SK-N-SH (cell line): ENCODE results near the gene ROR2. TPM values are rescaled to one million over a fixed set of nuclear protein-coding genes. Genes with fewer than 3 reads are reported as not detected.

Experiments
- CTCF ChIA-PET: fragments of 300-600, 350-600 bp; formaldehyde crosslinking; extraction: SDS; loops from one replicate; lab custom pipeline; 2021; lab: Yijun Ruan, JAX
- POLR2A ChIA-PET: fragments of 350-600 bp; sonication (Branson Sonifier 250); formaldehyde crosslinking; extraction: SDS; loops from one replicate; lab custom pipeline; 2020; ENCODE audit warnings: antibody characterized with exemption, inconsistent platforms; lab: Yijun Ruan, JAX
- DNase-seq: peaks from one replicate; pipeline ENCODE4 v3.0.0; 2012
- H2AFZ ChIP-seq: fragments of 200-600 bp; sonication (generic); 2 replicates; pipeline ENCODE4 v1.8.1; 2016; ENCODE audit warnings: antibody characterized with exemption, mild to moderate bottlenecking, low read depth
- H3F3A ChIP-seq: fragments of 200-600 bp; sonication (generic); replicated peaks from 2 replicates; pipeline ENCODE3; 2016; ENCODE audit warnings: antibody characterized with exemption, mild to moderate bottlenecking; ENCODE audit not compliant: insufficient read depth
- H3K27ac ChIP-seq, 2 experiments: fragments of 200-500 bp in 1 of 2; fragments of 200-600 bp in 1 of 2; sonication (Bioruptor generic) in 1 of 2; sonication (generic), shearing (Covaris generic) in 1 of 2; 2 replicates each; pipeline versions ENCODE4 v1.5.1 to v1.6.1; 2014 to 2016; ENCODE audit warnings: low read depth in 2 of 2, inconsistent platforms in 1 of 2, low read length in 1 of 2, mild to moderate bottlenecking in 1 of 2, mixed read lengths in 1 of 2
- H3K27me3 ChIP-seq: fragments of 200-600 bp; sonication (generic), shearing (Covaris generic); 2 replicates; pipeline ENCODE4 v1.6.1; 2016; ENCODE audit warnings: mixed run types; ENCODE audit not compliant: insufficient read depth
- H3K36me3 ChIP-seq, 2 experiments: fragments of 200-500 bp in 1 of 2; fragments of 200-600 bp in 1 of 2; sonication (Bioruptor generic) in 1 of 2; sonication (generic) in 1 of 2; replicated peaks in 1 of 2; 2 replicates each; pipeline versions ENCODE3 to v1.5.1; 2014 to 2016; ENCODE audit warnings: low read length in 1 of 2, mild to moderate bottlenecking in 1 of 2; ENCODE audit not compliant: insufficient read depth in 2 of 2, control insufficient read depth in 1 of 2
- H3K4me1 ChIP-seq, 2 experiments: fragments of 200-500 bp in 1 of 2; fragments of 200-600 bp in 1 of 2; sonication (Bioruptor generic) in 1 of 2; sonication (generic), shearing (Covaris generic) in 1 of 2; 2 replicates each; pipeline versions ENCODE4 v1.5.1 to v1.6.1; 2014 to 2016; ENCODE audit warnings: low read depth in 1 of 2, low read length in 1 of 2, mixed run types in 1 of 2; ENCODE audit not compliant: insufficient read depth in 2 of 2, control insufficient read depth in 1 of 2
- H3K4me2 ChIP-seq: fragments of 200-600 bp; sonication (generic), shearing (Covaris generic); 2 replicates; pipeline ENCODE4 v1.6.1; 2017; ENCODE audit warnings: mixed run types
- H3K4me3 ChIP-seq, 2 experiments: fragments of 200-500 bp in 1 of 2; fragments of 200-600 bp in 1 of 2; sonication (Bioruptor generic) in 1 of 2; sonication (generic), shearing (Covaris generic) in 1 of 2; 2 replicates each; pipeline versions ENCODE4 v1.5.1 to v1.8.1; 2014 to 2016; ENCODE audit warnings: low read depth in 2 of 2, inconsistent platforms in 1 of 2, low read length in 1 of 2, mild to moderate bottlenecking in 1 of 2, mixed read lengths in 1 of 2, moderate library complexity in 1 of 2
- H3K79me2 ChIP-seq: fragments of 200-600 bp; sonication (generic); 2 replicates; pipeline ENCODE4 v1.8.1; 2017; ENCODE audit warnings: mild to moderate bottlenecking; ENCODE audit not compliant: insufficient read depth
- H3K9ac ChIP-seq: fragments of 200-600 bp; sonication (generic); 2 replicates; pipeline ENCODE4 v1.6.1; 2017; ENCODE audit warnings: mixed run types
- H3K9me2 ChIP-seq: fragments of 200-600 bp; sonication (generic); 2 replicates; pipeline ENCODE4 v1.6.1; 2017; ENCODE audit warnings: mixed run types
- H3K9me3 ChIP-seq: fragments of 200-600 bp; sonication (generic); 2 replicates; pipeline ENCODE4 v1.6.1; 2017; ENCODE audit warnings: mixed run types, mild to moderate bottlenecking, moderate library complexity
- H4K20me1 ChIP-seq: fragments of 200-600 bp; sonication (generic); 2 replicates; pipeline ENCODE4 v1.6.1; 2017; ENCODE audit warnings: mild to moderate bottlenecking, mixed run types; ENCODE audit not compliant: insufficient read depth
- CHD2 ChIP-seq: fragments of 150-350 bp; IDR thresholded peaks from 2 replicates; pipeline ENCODE4 v1.6.1; 2018; ENCODE audit warnings: low read length; ENCODE audit not compliant: partially characterized antibody
- EZH2phosphoT487 ChIP-seq: fragments of 200-600 bp; sonication (generic); IDR thresholded peaks from 2 replicates; pipeline ENCODE4 v1.6.1; 2017; ENCODE audit warnings: low read depth, mixed run types, mild to moderate bottlenecking, antibody characterized with exemption, moderate library complexity, borderline replicate concordance
- JUND ChIP-seq: IDR thresholded peaks from 2 replicates; pipeline ENCODE4 v1.4.0; 2012
- MAX ChIP-seq: IDR thresholded peaks from 2 replicates; pipeline ENCODE4 v1.4.0; 2012; ENCODE audit warnings: low read depth
- MEF2A ChIP-seq: IDR thresholded peaks from 2 replicates; pipeline ENCODE4 v1.4.0; 2012; ENCODE audit warnings: low read depth, borderline replicate concordance
- MXI1 ChIP-seq: IDR thresholded peaks from 2 replicates; pipeline ENCODE4 v1.6.1; 2012; ENCODE audit warnings: mild to moderate bottlenecking, low read depth, low read length, improper control_type of control experiment
- NFIC ChIP-seq: IDR thresholded peaks from 2 replicates; pipeline ENCODE4 v1.4.0; 2012; ENCODE audit warnings: borderline replicate concordance
- NRF1 ChIP-seq: IDR thresholded peaks from 2 replicates; pipeline ENCODE4 v1.6.1; 2012; ENCODE audit warnings: low read depth, mild to moderate bottlenecking, low read length
- POLR2AphosphoS5 ChIP-seq: IDR thresholded peaks from 2 replicates; pipeline ENCODE4 v1.6.1; 2012; ENCODE audit warnings: low read depth, low read length
- RAD21 ChIP-seq: IDR thresholded peaks from 2 replicates; pipeline ENCODE4 v1.6.1; 2012; ENCODE audit warnings: mild to moderate bottlenecking, low read length
- RCOR1 ChIP-seq: fragments of 150-350 bp; IDR thresholded peaks from 2 replicates; pipeline ENCODE4 v1.6.1; 2017; ENCODE audit warnings: antibody characterized with exemption, low read length
- REST ChIP-seq: IDR thresholded peaks from 2 replicates; pipeline ENCODE4 v1.6.1; 2012; ENCODE audit warnings: mild to moderate bottlenecking, low read depth, low read length, moderate library complexity
- RXRA ChIP-seq: IDR thresholded peaks from 2 replicates; pipeline ENCODE4 v1.4.0; 2012; ENCODE audit warnings: low read depth, mild to moderate bottlenecking, borderline replicate concordance
- SIN3A ChIP-seq: IDR thresholded peaks from 2 replicates; pipeline ENCODE4 v1.6.1; 2012; ENCODE audit warnings: low read depth, mild to moderate bottlenecking, low read length, moderate library complexity, borderline replicate concordance
- TCF12 ChIP-seq: IDR thresholded peaks from 2 replicates; pipeline ENCODE4 v1.4.0; 2012
- YY1 ChIP-seq: IDR thresholded peaks from 2 replicates; pipeline ENCODE4 v1.4.0; 2012; ENCODE audit warnings: low read depth, mild to moderate bottlenecking
- WGBS: methylation state at CpG from one replicate; pipeline ENCODE4 v1.1.6; 2017; ENCODE audit warnings: low lambda C conversion rate; 5-methylcytosine and 5-hydroxymethylcytosine counted together
- polyA plus RNA-seq, 3 experiments: library from polyadenylated mRNA; depleted of rRNA; stranded (reverse); fragments of >200 nt; gene quantifications; 2 replicates each; pipeline ENCODE4 v1.2.3, GENCODE V29; 2012
- TF ChIP-seq, protein P1 (sequence below): fragments of 200-600 bp; sonication (generic); IDR thresholded peaks from 2 replicates; pipeline ENCODE4 v1.6.1; 2017; ENCODE audit warnings: antibody characterized with exemption, mild to moderate bottlenecking, moderate library complexity
- TF ChIP-seq, protein P2 (sequence below): IDR thresholded peaks from 2 replicates; pipeline ENCODE4; 2012

Gene ROR2
- polyA plus RNA-seq, 1 of the 3 experiments (the other 2 are of a cell fraction): 0.43 TPM

DNA sequence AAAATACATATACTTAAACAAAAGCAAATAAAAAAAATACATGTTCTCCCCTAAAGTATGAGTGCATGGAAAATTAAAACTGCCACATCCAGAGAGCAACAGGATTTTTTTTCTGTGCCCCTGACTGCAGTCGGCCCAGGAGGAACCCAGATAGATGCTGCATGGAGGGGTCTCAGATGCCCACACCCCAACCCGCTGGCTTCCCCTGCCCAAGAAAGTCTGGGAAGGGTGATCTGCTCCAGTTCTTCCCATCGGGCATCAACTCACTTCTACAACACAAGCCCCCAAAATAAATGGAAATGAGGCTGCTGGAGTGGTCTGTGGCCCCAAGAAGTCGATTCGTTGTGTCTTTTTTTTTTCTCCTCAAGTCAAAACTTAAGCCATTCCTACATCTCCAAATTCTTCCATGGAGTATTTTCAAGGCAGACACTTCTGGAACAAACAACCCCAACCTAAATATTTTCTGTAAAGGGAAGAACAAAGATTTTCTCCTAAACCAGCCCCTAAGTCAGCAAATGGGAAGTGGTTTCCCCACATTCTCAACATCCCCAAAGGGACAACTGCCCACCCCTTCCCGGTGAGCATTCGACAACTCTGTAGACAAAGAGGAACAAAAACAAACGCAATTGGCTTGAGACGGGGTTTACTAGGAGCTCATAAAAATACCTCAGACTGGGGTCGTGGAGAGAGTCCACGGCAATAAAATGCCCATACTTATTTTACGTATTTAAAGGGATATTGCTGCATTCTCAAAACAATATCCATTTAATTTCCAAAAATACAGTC is 46.7 kb downstream of the ROR2 start:
- TF ChIP-seq JUND (no peak), MEF2A (no peak), MXI1 (no peak), TCF12 (no peak), POLR2AphosphoS5 (no peak), CHD2 (no peak), MAX (no peak), NRF1 (no peak), NFIC (no peak), RXRA (no peak), RCOR1 (no peak)
- TF ChIP-seq, protein P1, sequence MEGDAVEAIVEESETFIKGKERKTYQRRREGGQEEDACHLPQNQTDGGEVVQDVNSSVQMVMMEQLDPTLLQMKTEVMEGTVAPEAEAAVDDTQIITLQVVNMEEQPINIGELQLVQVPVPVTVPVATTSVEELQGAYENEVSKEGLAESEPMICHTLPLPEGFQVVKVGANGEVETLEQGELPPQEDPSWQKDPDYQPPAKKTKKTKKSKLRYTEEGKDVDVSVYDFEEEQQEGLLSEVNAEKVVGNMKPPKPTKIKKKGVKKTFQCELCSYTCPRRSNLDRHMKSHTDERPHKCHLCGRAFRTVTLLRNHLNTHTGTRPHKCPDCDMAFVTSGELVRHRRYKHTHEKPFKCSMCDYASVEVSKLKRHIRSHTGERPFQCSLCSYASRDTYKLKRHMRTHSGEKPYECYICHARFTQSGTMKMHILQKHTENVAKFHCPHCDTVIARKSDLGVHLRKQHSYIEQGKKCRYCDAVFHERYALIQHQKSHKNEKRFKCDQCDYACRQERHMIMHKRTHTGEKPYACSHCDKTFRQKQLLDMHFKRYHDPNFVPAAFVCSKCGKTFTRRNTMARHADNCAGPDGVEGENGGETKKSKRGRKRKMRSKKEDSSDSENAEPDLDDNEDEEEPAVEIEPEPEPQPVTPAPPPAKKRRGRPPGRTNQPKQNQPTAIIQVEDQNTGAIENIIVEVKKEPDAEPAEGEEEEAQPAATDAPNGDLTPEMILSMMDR: no peak
- TF ChIP-seq, protein P2, sequence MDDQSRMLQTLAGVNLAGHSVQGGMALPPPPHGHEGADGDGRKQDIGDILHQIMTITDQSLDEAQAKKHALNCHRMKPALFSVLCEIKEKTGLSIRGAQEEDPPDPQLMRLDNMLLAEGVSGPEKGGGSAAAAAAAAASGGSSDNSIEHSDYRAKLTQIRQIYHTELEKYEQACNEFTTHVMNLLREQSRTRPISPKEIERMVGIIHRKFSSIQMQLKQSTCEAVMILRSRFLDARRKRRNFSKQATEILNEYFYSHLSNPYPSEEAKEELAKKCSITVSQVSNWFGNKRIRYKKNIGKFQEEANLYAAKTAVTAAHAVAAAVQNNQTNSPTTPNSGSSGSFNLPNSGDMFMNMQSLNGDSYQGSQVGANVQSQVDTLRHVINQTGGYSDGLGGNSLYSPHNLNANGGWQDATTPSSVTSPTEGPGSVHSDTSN: no peak
- H3K36me3 ChIP-seq: no peaks in the 10 kb centered on the region
- H4K20me1 ChIP-seq: no peaks in the 10 kb centered on the region
- H3K27me3 ChIP-seq: no peaks in the 10 kb centered on the region
- H3K9me3 ChIP-seq: no peaks in the 10 kb centered on the region
- ChIA-PET CTCF (interaction anchor here (0.7 to 6.6 kb wide), 5 partner anchors 13 to 128 kb away, joined by 3 to 54 read pairs (median 3); partner anchors contain the start of gene ROR2), POLR2A (no interaction called here)
- DNase-seq: no peak
- 75% methylated on average over 11 of the region's 12 CpGs for WGBS
- H3K4me3 ChIP-seq: no peak overlapping the region
- H3K4me1 ChIP-seq: peaks cover 6 to 41% of the 10 kb centered on the region in 2 experiments; a peak in 3 of 4 replicates
- no peak overlapping the region for H2AFZ ChIP-seq
- H3F3A ChIP-seq: no peaks in the 10 kb centered on the region
- no peaks in the 10 kb centered on the region for H3K9me2 ChIP-seq
- H3K79me2 ChIP-seq: no peaks in the 10 kb centered on the region
- no peak overlapping the region; a peak in 1 of 4 replicates for H3K27ac ChIP-seq
- H3K9ac ChIP-seq: no peak overlapping the region
- H3K4me2 ChIP-seq: no peak overlapping the region

- H3K4me2 ChIP-seq: no peak overlapping the region
- H3K9me2 ChIP-seq: no peaks in the 10 kb centered on the region
- H3K36me3 ChIP-seq: no peaks in the 10 kb centered on the region
- ChIA-PET POLR2A (no interaction called here), CTCF (interaction anchor here (0.7 to 6.6 kb wide), 4 partner anchors 13 to 168 kb away, joined by 3 to 54 read pairs (median 4); partner anchors contain the start of gene ROR2)
- no peaks in the 10 kb centered on the region for H3K9me3 ChIP-seq
- WGBS: 64% methylated on average over 10 of the region's 11 CpGs
- no peak overlapping the region for H3K4me3 ChIP-seq
- no peak for DNase-seq
- no peaks in the 10 kb centered on the region for H4K20me1 ChIP-seq
- H3K27me3 ChIP-seq: no peaks in the 10 kb centered on the region
- no peak overlapping the region for H2AFZ ChIP-seq
- H3K4me1 ChIP-seq: peaks cover 6 to 43% of the 10 kb centered on the region in 2 experiments; a peak in 3 of 4 replicates
- no peak overlapping the region for H3K9ac ChIP-seq
- no peaks in the 10 kb centered on the region for H3F3A ChIP-seq
- H3K27ac ChIP-seq: peak overlapping the region in 1 of 2 experiments; percentile 34; a peak in 1 of 4 replicates
- H3K79me2 ChIP-seq: no peaks in the 10 kb centered on the region
- TF ChIP-seq RXRA (no peak), SIN3A (no peak), MXI1 (no peak), YY1 (no peak), CHD2 (no peak), RAD21 (no peak), RCOR1 (no peak), NRF1 (no peak), EZH2phosphoT487 (no peak), REST (no peak), POLR2AphosphoS5 (no peak), MAX (no peak)
Measured at GRCh38 chr9:91902475-91903125, 47.4 kb downstream of the ROR2 start.
